Skeletal muscle satellite cell (primary cell): ENCODE data around the gene OCLN.
A peak's percentile ranks its signal among the peaks of the same experiment; 100 is the strongest.
"Not testable (repeated sequence)": the region's sequence is repeated elsewhere in the genome, so short reads cannot be mapped to it uniquely, and the experiment has no call there.

Source experiments
- H3K27me3 ChIP-seq: 2 replicates; pipeline ENCODE4 v1.7.0; 2013; ENCODE audit warnings: low read length; ENCODE audit not compliant: control insufficient read depth, insufficient read depth
- H3K36me3 ChIP-seq: 2 replicates; pipeline ENCODE4 v1.7.0; 2013; ENCODE audit warnings: mild to moderate bottlenecking, control low read depth, low read length; ENCODE audit not compliant: insufficient read depth
- H3K4me1 ChIP-seq: 2 replicates; pipeline ENCODE4 v1.7.0; 2013; ENCODE audit warnings: low read length; ENCODE audit not compliant: control insufficient read depth, insufficient read depth
- H3K4me2 ChIP-seq: 2 replicates; pipeline ENCODE4 v1.7.0; 2013; ENCODE audit warnings: mild to moderate bottlenecking, low read length
- H3K4me3 ChIP-seq: 2 replicates; pipeline ENCODE4 v1.7.0; 2013; ENCODE audit warnings: low read length
- H3K9ac ChIP-seq: 2 replicates; pipeline ENCODE4 v1.7.0; 2013; ENCODE audit warnings: mild to moderate bottlenecking, low read depth, low read length, moderate library complexity
- H3K9me3 ChIP-seq: replicated peaks from 2 replicates; pipeline ENCODE4 v1.7.0; 2013; ENCODE audit warnings: mild to moderate bottlenecking, control low read depth, low read length

The OCLN gene

GRCh38 chr5:69466375-69466774 is 26.2 kb upstream of the OCLN start:
- not testable (repeated sequence) for H3K9me3 ChIP-seq, H3K4me1 ChIP-seq, H3K4me2 ChIP-seq, H3K9ac ChIP-seq, H3K27me3 ChIP-seq, H3K4me3 ChIP-seq, H3K36me3 ChIP-seq

GRCh38 chr5:69467442-69468225 is 25.0 kb upstream of the OCLN start:
- H3K4me3 ChIP-seq, result no peak overlapping the region
- no peaks in the 10 kb centered on the region for H3K36me3 ChIP-seq
- H3K4me1 ChIP-seq, result no peaks in the 10 kb centered on the region
- no peaks in the 10 kb centered on the region for H3K9me3 ChIP-seq
- H3K9ac ChIP-seq, result no peak overlapping the region
- peaks cover 5% of the 10 kb centered on the region for H3K27me3 ChIP-seq
- no peak overlapping the region for H3K4me2 ChIP-seq

- peaks cover 5% of the 10 kb centered on the region for H3K27me3 ChIP-seq
- H3K9me3 ChIP-seq, result no peaks in the 10 kb centered on the region
- no peak overlapping the region for H3K4me2 ChIP-seq
- H3K4me3 ChIP-seq, result no peak overlapping the region
- no peak overlapping the region for H3K9ac ChIP-seq
- H3K36me3 ChIP-seq, result no peaks in the 10 kb centered on the region
- no peaks in the 10 kb centered on the region for H3K4me1 ChIP-seq
These were observed 24.0 kb upstream of the OCLN start for GRCh38 chr5:69468631-69469030.

GRCh38 chr5:69471516-69471915 is 21.1 kb upstream of the OCLN start:
- not testable (repeated sequence) for H3K4me1 ChIP-seq, H3K9ac ChIP-seq, H3K36me3 ChIP-seq, H3K4me2 ChIP-seq, H3K4me3 ChIP-seq, H3K27me3 ChIP-seq, H3K9me3 ChIP-seq

GRCh38 chr5:69472535-69473143 is 20.0 kb upstream of the OCLN start:
- not testable (repeated sequence) for H3K9me3 ChIP-seq, H3K4me3 ChIP-seq

GRCh38 chr5:69477170-69477569 is 15.4 kb upstream of the OCLN start:
- Histone ChIP-seq H3K9me3 (no peaks in the 10 kb centered on the region), H3K4me2 (no peak overlapping the region), H3K4me3 (no peak overlapping the region), H3K36me3 (no peaks in the 10 kb centered on the region), H3K4me1 (no peaks in the 10 kb centered on the region), H3K27me3 (no peaks in the 10 kb centered on the region), H3K9ac (no peak overlapping the region)

More at GRCh38 chr5:69472535-69473143, 20.0 kb upstream of the OCLN start:
- not testable (repeated sequence) for H3K9ac ChIP-seq, H3K4me2 ChIP-seq, H3K27me3 ChIP-seq, H3K4me1 ChIP-seq, H3K36me3 ChIP-seq

GRCh38 chr5:69478296-69478695 is 14.3 kb upstream of the OCLN start:
- not testable (repeated sequence) for H3K27me3 ChIP-seq, H3K4me2 ChIP-seq, H3K36me3 ChIP-seq, H3K9ac ChIP-seq, H3K4me3 ChIP-seq, H3K4me1 ChIP-seq, H3K9me3 ChIP-seq

- no peak overlapping the region for H3K4me3 ChIP-seq
- H3K9me3 ChIP-seq, result no peaks in the 10 kb centered on the region
- no peaks in the 10 kb centered on the region for H3K4me1 ChIP-seq
- H3K36me3 ChIP-seq, result no peaks in the 10 kb centered on the region
- H3K4me2 ChIP-seq, result no peak overlapping the region
- no peak overlapping the region for H3K9ac ChIP-seq
- peaks cover 19% of the 10 kb centered on the region for H3K27me3 ChIP-seq
These were observed 7.7 kb upstream of the OCLN start for GRCh38 chr5:69484891-69485290.

- Histone ChIP-seq H3K9me3 (no peaks in the 10 kb centered on the region), H3K36me3 (no peaks in the 10 kb centered on the region), H3K4me2 (no peak overlapping the region), H3K9ac (no peak overlapping the region), H3K4me1 (no peaks in the 10 kb centered on the region), H3K4me3 (no peak overlapping the region), H3K27me3 (peaks cover 25% of the 10 kb centered on the region)
These were observed 7.1 kb upstream of the OCLN start for GRCh38 chr5:69485471-69485870.

GRCh38 chr5:69489246-69489645 is 3.3 kb upstream of the OCLN start:
- H3K4me2 ChIP-seq, result no peak overlapping the region
- H3K9ac ChIP-seq, result no peak overlapping the region
- H3K27me3 ChIP-seq, result peaks cover 62% of the 10 kb centered on the region

GRCh38 chr5:69491027-69491426 is 1.6 kb upstream of the OCLN start:
- no peak overlapping the region for H3K4me2 ChIP-seq
- H3K9ac ChIP-seq, result no peak overlapping the region
- H3K4me3 ChIP-seq, result no peak overlapping the region
- H3K27me3 ChIP-seq, result peaks cover 76% of the 10 kb centered on the region
- no peaks in the 10 kb centered on the region for H3K9me3 ChIP-seq
- H3K4me1 ChIP-seq, result peaks cover 18% of the 10 kb centered on the region
- H3K36me3 ChIP-seq, result no peaks in the 10 kb centered on the region

More at GRCh38 chr5:69489246-69489645, 3.3 kb upstream of the OCLN start:
- Histone ChIP-seq H3K9me3 (no peaks in the 10 kb centered on the region), H3K4me3 (no peak overlapping the region), H3K36me3 (no peaks in the 10 kb centered on the region), H3K4me1 (peaks cover 18% of the 10 kb centered on the region)

GRCh38 chr5:69491838-69492390 is 676 bp upstream of the OCLN start:
- Histone ChIP-seq H3K4me3 (peak overlapping the region; percentile 75), H3K4me1 (peaks cover 18% of the 10 kb centered on the region), H3K4me2 (peak overlapping the region; percentile 97), H3K36me3 (no peaks in the 10 kb centered on the region), H3K27me3 (peaks cover 70% of the 10 kb centered on the region), H3K9ac (no peak overlapping the region), H3K9me3 (no peaks in the 10 kb centered on the region)
